COLO668 (cell line): Measurements from ENCODE around the gene EIF4E.
"Not testable (repeated sequence)": the region's sequence is repeated elsewhere in the genome, so short reads cannot be mapped to it uniquely, and the experiment has no call there.

ENCODE experiments used
- DNase-seq: peaks from one replicate; lab custom pipeline; 2025; ENCODE audit not compliant: unreplicated experiment; lab: John Stamatoyannopoulos, UW

The EIF4E gene

DNA sequence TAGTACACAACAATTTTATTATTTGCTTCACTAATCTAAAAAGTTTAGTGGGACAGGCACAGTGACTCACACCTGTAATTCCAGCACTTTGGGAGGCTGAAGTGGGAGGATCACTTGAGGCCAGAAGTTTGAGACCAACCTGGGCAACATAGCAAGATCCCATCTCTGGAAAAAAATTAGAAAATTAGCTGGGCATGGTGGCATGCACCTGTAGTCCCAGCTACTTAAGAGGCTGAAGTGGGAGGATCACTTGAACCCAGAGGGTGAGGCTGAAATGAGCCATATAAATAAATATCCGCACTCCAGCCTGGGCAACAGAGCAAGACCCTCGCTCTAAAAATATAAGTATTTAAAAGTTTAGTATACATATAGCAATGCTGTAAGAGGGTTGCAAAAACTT, 42.6 kb downstream of the EIF4E start:
- DNase-seq: not testable (repeated sequence)

- not testable (repeated sequence) for DNase-seq
Measured at GRCh38 chr4:98880884-98881283, 48.0 kb downstream of the EIF4E start.

GRCh38 chr4:98879515-98879914, 49.4 kb downstream of the EIF4E start:
- DNase-seq: no peak

GRCh38 chr4:98873059-98873458, 55.9 kb downstream of the EIF4E start:
- no peak for DNase-seq

- not testable (repeated sequence) for DNase-seq
Measured at GRCh38 chr4:98872120-98872906, 56.6 kb downstream of the EIF4E start.

DNA sequence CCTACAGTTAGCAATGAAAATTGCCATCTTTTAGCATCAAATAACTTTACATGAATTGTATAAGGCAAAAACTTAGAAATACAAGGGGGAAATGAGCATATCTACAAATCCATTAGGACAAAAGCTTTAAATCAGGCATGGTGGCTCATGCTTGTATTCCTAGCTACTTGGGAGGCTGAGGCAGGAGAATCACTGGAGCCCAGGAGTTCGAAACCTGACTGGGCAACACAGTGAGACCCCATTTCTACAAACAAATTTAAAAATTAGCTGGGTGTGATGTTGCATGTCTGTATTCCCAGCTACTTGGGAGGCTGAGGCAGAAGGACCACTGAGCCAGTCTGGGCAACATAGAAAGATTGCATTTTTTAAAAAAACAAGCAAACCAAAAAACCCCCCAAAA, 61.3 kb downstream of the EIF4E start:
- DNase-seq: no peak

GRCh38 chr4:98865059-98865458, 63.9 kb downstream of the EIF4E start:
- DNase-seq: no peak

- DNase-seq: no peak
Measured at GRCh38 chr4:98864560-98864959, 64.4 kb downstream of the EIF4E start.

DNA sequence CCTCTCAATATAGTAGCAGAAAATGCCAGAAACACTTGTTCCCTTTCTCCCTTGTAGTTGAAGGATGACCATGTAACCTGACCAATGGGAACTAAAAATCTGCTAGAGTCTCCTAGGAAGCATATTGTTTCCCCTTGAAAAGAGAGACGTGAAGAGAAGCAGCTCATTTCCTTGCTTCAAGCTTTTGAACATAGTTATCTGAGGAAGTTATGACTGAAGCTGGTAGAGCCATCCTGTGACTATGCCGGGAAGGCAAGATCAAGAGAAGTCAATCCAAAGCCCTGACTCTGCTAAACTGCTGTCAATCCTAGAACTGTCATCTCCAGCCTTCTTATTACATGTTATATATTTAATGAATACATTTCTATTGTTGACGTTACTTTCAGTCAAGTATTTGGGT, 66.6 kb downstream of the EIF4E start:
- DNase-seq: no peak

DNA sequence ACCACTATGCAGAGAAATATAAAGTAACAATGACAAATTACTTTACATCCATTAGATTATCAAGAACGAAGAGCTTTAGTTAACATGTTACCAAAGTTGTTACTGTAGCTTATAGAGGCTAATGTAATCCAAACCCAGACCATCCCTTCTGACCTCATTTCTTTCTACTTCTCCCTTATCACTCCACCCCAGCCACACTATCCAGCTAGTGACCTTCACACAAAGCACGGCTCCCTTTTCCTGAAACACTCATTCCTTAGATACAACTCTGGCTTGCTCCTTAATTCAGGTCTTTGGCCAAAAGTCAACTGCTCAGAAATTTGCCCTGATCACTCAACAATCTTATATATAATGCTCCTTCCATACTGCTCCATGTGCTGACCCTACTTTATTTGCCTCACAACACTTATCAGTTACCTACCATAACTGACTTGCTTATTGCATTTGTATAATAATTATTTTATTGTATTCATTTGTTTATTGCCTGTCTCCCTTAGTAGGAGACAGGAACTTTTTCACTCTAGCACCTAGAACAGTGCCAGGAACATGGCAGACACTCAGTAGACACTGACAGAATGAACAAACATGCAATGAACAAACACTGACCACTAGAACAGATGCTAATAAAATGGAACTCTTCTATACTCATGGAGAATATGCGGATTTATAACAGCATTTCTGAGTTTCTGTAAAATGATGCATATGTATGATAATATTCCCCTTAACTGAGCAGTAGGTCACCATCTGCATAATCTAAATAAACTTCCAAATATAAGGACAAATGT, 67.6 kb downstream of the EIF4E start:
- no peak for DNase-seq

GRCh38 chr4:98851806-98852205, 77.1 kb downstream of the EIF4E start:
- no peak for DNase-seq

- DNase-seq: no peak
Measured at GRCh38 chr4:98850937-98851336, 78.0 kb downstream of the EIF4E start.

DNA sequence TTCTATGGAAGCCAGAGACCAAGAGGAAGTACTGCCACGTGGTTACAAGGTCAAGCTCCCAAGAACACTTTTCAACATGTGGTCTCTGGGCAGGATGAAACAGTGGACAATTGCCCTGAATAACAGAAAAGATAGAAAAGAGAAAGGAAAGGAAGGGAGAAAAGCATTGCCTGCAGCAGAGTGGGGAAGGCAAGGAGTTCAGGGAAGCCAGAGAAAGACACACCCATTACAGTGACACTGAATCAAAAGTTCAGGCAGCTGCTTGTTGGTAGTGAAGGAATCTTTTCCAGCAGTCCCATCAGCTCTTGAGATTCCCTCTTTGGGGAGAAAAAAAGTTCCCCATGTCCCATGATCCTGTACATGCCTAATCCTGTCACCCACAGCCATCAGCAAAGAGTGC, 80.5 kb downstream of the EIF4E start:
- DNase-seq: no peak

GRCh38 chr4:98845960-98846359, 83.0 kb downstream of the EIF4E start:
- no peak for DNase-seq

- not testable (repeated sequence) for DNase-seq
Measured at GRCh38 chr4:98842917-98843316, 86.0 kb downstream of the EIF4E start.

- DNase-seq: peak; percentile 10
Measured at GRCh38 chr4:98838977-98839618, 89.8 kb downstream of the EIF4E start.

DNA sequence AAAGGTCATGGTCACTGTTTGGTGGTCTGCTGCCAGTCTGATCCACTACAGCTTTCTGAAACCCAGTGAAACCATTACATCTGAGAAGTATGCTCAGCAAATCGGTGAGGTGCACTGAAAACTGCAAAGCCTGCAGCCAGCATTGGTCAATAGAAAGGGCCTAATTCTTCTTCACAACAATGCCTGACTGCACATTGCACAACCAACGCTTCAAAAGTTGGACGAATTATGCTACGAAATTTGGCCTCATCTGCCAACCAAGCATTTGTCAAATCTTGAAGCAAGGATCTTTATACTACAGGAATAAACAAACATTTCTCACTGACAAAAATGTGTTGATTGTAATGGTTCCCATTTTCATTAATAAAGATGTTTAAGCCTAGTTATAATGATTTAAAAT, 90.4 kb downstream of the EIF4E start:
- DNase-seq: no peak

DNA sequence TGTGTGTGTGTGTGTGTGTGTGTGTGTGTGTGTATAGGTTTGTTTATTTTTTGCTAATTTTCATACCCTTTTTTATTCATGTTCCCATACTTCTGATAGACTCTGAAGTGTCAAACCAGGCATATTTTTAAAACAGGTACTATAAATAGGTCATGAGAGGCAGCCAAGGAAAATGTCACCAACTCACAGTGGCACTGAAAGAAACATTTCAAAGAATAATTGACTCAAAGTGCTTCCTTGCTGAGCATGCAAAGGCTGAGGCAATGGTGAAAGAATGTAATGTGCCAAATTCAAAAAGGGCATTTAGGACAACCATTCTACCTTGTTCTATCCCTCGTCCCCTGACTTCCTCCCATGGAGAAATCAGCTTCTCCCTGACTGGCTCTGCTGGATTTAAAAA, 95.5 kb downstream of the EIF4E start:
- no peak for DNase-seq

DNA sequence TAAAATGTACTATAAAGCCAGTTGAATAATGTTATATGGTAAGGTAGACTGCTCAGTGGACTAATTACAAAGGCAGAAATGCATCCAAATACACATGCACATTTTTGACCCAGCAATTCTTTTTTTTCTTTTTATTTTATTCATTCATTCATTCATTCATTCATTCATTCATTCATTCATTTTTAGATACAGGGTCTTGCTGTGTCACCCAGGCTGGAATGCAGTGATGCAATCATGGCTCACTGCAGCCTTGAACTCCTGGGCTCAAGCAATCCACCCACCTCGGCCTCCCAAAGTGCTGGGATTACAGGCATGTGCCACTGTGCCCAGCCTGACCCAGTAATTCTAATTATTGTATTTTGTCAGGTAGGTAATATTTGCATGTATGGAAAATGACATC, 97.9 kb downstream of the EIF4E start:
- DNase-seq: not testable (repeated sequence)
